GM19193 (cell line): ENCODE measurements around the gene AADAT.

Source experiments
- POLR2A ChIP-seq: IDR thresholded peaks from 4 replicates; pipeline ENCODE4 v1.6.1; 2011; ENCODE audit not compliant: insufficient read depth, insufficient read length; ENCODE audit errors: extremely low read depth

AADAT gene

GRCh38 chr4:170089668-170090351, at the start of gene AADAT:
Gene AADAT, minus strand, starts transcription at chr4:170089956. Its CDS starts 266 bp downstream, at chr4:170089690.
- TF ChIP-seq POLR2A = no peak

GRCh38 chr4:170138580-170139194, 48.9 kb upstream of the AADAT start:
- no peak for TF ChIP-seq POLR2A

GRCh38 chr4:170137927-170138326, 48.2 kb upstream of the AADAT start:
- TF ChIP-seq POLR2A = no peak

DNA sequence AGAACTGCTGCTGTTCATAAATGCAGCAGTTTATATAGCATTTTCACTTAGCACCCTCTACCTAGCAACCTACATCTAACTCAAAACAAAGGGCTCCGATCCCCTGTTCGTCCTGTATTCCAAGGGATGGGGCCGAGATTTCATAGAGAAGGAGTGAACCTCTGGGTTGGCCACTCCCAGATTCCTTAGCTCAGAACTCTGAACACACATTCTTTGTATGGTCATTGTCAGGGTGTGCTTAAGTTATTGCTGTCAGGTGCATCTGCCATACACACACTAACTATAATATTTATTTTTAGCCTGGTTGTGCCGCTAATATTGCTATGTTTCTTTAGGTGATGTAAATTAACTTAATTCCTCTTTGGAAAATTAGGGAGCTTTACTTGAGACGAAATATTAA, 47.7 kb upstream of the AADAT start:
- no peak for TF ChIP-seq POLR2A

DNA sequence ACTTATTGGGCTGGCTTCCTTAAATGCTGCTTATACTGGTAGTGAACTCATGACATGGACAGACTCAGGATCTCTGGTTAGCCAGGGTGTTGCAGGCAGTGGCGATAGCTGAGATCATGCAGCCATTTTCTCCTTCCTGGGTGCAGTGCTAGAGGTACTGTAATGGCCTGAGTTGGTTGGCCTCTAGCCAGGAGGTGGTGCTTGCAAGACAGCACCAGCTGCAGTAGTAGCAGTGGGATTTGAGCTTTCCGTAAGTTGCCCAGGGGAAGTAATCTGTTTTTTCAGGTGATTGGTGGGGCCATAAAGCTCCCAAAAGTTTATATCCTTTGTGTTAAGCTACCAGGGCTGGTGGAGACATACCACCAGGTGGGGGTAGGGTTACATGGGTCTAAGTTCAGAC, 45.1 kb upstream of the AADAT start:
- no peak for TF ChIP-seq POLR2A

DNA sequence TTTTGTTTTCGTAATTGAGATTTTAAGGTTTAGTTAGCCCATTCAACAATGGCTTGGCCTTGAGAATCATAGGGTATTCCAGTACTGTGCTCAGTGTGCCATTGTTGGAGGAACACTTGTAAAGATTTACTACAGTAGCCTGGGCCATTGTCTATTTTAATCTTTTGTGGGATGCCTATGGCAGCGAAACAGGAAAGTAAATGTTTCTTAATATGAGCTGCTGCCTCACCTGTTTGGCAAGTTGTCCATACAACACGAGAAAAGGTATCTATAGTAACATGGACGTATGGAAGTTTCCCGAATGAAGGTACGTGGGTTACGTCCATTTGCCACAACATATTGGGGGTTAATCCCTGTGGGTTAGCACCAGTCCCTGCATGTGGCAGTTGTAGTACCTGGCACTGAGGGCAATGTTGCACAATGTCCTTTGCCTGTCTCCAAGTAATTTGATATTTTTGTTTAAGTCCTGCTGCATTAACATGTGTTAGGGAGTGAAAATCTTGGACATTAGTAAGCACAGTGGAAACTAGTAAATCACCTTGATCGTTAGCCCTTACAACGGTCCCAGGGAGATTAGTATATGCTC, 38.6 kb upstream of the AADAT start:
- TF ChIP-seq POLR2A = no peak

DNA sequence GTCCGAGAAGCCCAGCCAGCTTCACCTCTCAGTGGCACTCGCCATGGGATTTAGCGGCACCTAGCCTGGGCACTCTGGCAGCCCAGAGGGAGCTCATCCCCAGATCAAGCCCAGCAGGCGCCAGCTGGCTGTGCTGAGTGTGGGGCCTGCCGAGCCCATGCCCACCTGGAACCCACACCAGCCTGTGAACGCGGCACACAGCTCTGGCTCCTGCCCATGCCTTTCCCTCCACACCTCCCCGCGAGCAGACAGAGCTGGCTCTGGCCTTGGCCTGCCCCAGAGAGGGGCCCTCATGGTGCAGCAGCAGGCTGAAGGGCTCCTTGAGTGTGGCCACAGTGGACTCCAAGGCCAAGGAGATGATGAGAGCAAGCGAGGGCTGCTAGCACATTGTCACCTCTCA, 38.0 kb upstream of the AADAT start:
- no peak for TF ChIP-seq POLR2A

DNA sequence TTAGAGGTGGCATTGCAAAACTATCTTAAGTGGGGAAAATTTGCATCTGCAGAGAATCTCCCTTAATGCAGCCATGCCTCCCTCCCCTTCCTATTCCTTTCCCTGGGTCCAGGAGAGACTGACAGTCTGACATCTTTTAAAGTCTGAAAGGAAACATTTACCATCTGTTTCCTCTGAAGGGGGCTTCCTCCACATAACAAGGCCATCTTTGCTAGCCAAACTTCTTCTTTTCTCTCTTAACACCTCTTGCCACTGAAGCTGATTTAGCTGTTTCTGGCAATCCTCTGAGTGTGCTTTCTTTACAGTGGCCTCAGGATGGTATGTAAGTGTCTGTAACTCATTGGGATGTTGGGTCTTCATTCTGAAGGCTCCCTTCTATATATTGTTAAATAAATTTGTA, 34.6 kb upstream of the AADAT start:
- TF ChIP-seq POLR2A = no peak

DNA sequence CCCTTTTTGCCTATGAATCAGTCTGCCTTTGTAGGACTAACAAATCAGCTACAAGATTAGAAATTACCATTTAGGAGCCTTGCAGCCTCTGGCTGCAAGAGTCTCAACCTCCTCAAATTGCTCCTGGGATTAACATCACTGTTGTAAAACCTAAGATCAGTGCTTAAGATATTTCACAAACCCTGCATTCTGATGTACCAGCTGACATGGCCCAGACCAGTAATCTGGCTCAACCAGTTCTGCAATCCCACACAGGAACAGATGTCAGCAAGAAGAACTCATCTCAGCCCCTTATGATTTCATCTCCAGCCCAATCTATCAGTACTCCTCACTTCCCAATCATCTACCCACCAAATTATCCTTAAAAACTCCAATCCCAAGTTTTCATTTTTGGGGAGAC, 32.5 kb upstream of the AADAT start:
- no peak for TF ChIP-seq POLR2A

DNA sequence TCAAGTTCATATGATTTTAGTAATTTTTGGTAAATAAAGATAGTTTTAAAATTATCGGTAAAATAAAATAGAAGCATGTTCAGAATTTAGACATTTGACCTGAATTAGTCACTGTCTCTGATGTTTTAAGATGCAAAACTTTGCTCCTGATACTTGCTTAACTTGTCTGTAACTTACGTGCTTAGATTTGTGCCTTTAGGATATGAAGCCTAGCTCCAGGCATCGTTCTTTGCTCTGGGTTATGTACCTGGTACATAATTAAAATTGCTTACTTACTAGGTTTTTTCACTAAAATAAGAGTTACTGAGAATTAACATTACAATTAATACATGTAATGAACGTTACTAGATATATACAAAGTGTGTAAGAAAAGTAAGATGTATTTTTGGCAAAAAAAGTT, 24.9 kb upstream of the AADAT start:
- no peak for TF ChIP-seq POLR2A

DNA sequence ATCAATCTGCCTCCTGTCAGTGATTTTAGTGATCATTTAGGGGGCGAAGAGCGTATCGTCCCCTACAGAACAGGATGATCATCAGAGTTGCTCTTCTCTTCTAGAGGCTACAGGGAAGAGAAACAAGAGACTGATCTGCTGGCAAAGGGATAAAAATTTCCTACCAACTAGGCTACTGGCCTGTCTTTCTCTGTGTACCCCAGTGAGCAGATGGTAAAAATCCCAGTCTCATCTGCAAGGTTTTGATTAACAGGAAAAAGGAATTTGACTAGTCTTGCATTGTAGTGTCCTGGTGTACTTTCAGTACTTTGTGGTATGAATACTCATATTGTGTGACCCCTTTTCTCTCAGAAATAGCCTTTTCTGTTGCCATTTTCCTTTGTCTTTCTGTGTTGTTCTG, 21.8 kb upstream of the AADAT start:
- TF ChIP-seq POLR2A = no peak

- TF ChIP-seq POLR2A = no peak
Observed at GRCh38 chr4:170111085-170111484, 21.3 kb upstream of the AADAT start.

GRCh38 chr4:170110285-170110672, 20.5 kb upstream of the AADAT start:
- no peak for TF ChIP-seq POLR2A

- no peak for TF ChIP-seq POLR2A
Observed at GRCh38 chr4:170109586-170110284, 20.0 kb upstream of the AADAT start.

- no peak for TF ChIP-seq POLR2A
Observed at GRCh38 chr4:170106900-170107299, 17.1 kb upstream of the AADAT start.

GRCh38 chr4:170102426-170102825, 12.7 kb upstream of the AADAT start:
- no peak for TF ChIP-seq POLR2A
